CD4-positive, alpha-beta T cell treated with Interleukin-12 subunit alpha and Interleukin-12 subunit beta, for 1 hour (primary cell): ENCODE results near the gene PORCN.

Experiments used
- DNase-seq: peaks from one replicate; pipeline ENCODE4 v3.0.0-alpha.2; 2020

The PORCN gene

GRCh38 chrX:48508400-48509244, at the start of gene PORCN:
Gene PORCN (plus strand): TSS chrX:48508992. CDS start chrX:48509821, 829 bp downstream.
- peak; percentile 82 for DNase-seq

GRCh38 chrX:48459483-48459882, 49.3 kb upstream of the PORCN start:
- no peak for DNase-seq

- DNase-seq: no peak
Measured at GRCh38 chrX:48460031-48460430, 48.8 kb upstream of the PORCN start.

GRCh38 chrX:48460606-48461005, 48.2 kb upstream of the PORCN start:
- DNase-seq: no peak

GRCh38 chrX:48461830-48462229, 47.0 kb upstream of the PORCN start:
- DNase-seq: no peak

- DNase-seq: no peak
Measured at GRCh38 chrX:48465336-48465933, 43.4 kb upstream of the PORCN start.

GRCh38 chrX:48466696-48467095, 42.1 kb upstream of the PORCN start:
- no peak for DNase-seq

- no peak for DNase-seq
Measured at GRCh38 chrX:48467281-48467761, 41.5 kb upstream of the PORCN start.

GRCh38 chrX:48468247-48468671, 40.5 kb upstream of the PORCN start:
- peak; percentile 31 for DNase-seq

- DNase-seq: peak; percentile 57
Measured at GRCh38 chrX:48468693-48469691, 39.8 kb upstream of the PORCN start.

- DNase-seq: no peak
Measured at GRCh38 chrX:48470110-48470832, 38.5 kb upstream of the PORCN start, which contains the start of gene SLC38A5. Gene SLC38A5 (minus strand): TSS chrX:48470260. CDS start chrX:48467924, 2,336 bp downstream.

- no peak for DNase-seq
Measured at GRCh38 chrX:48470833-48471118, 38.0 kb upstream of the PORCN start.

- no peak for DNase-seq
Measured at GRCh38 chrX:48471504-48471903, 37.3 kb upstream of the PORCN start.

- DNase-seq: no peak
Measured at GRCh38 chrX:48472225-48472624, 36.6 kb upstream of the PORCN start.

GRCh38 chrX:48472851-48473703, 35.7 kb upstream of the PORCN start:
- no peak for DNase-seq

GRCh38 chrX:48473704-48473990, 35.1 kb upstream of the PORCN start:
- no peak for DNase-seq

- no peak for DNase-seq
Measured at GRCh38 chrX:48474127-48474526, 34.7 kb upstream of the PORCN start.

- DNase-seq: no peak
Measured at GRCh38 chrX:48474581-48474980, 34.2 kb upstream of the PORCN start.

GRCh38 chrX:48475296-48475695, 33.5 kb upstream of the PORCN start:
- DNase-seq: no peak

- DNase-seq: peak; percentile 94
Measured at GRCh38 chrX:48475774-48476577, 32.8 kb upstream of the PORCN start, which contains the start of gene FTSJ1. Gene FTSJ1 (plus strand): TSS chrX:48476199. CDS start chrX:48478048, 1,849 bp downstream.

- DNase-seq: no peak
Measured at GRCh38 chrX:48476919-48477318, 31.9 kb upstream of the PORCN start.
